K562 (cell line): ENCODE data around the gene SLC4A1.

ENCODE experiments used
- BRCA1 ChIP-seq, 2 experiments: fragments of 450-650 bp in 1 of 2; sonication (generic) in 1 of 2; formaldehyde crosslinking in 1 of 2; IDR thresholded peaks; 2 replicates each; pipeline versions ENCODE4 v1.5.0 to v1.6.1; 2017 to 2020; ENCODE audit warnings: mild to moderate bottlenecking in 1 of 2, missing genetic modification reagents in 1 of 2
- EGR1 ChIP-seq: fragments of 450-650 bp; conservative IDR thresholded peaks from 2 replicates; pipeline ENCODE4 v1.6.1; 2017; ENCODE audit warnings: mild to moderate bottlenecking
- ERF ChIP-seq: fragments of 450-650 bp; formaldehyde crosslinking; IDR thresholded peaks from 2 replicates; pipeline ENCODE4 v1.4.0; 2020; ENCODE audit warnings: mild to moderate bottlenecking, mixed read lengths
- POLR2A ChIP-seq: fragments of 450-650 bp; conservative IDR thresholded peaks from 2 replicates; pipeline ENCODE4 v1.6.1; 2016
- RBFOX2 ChIP-seq: fragments of 200-400 bp; formaldehyde crosslinking; IDR thresholded peaks from 2 replicates; pipeline ENCODE4 v1.6.1; 2017; ENCODE audit warnings: low read depth, mild to moderate bottlenecking, low read length, moderate library complexity
- TAF1 ChIP-seq: IDR thresholded peaks from 2 replicates; pipeline ENCODE4 v1.6.1; 2011; ENCODE audit warnings: mild to moderate bottlenecking, low read length, moderate library complexity; ENCODE audit not compliant: insufficient read depth, control insufficient read depth, severe bottlenecking; ENCODE audit errors: extremely low read depth
- ZNF217 ChIP-seq: sonication (generic); formaldehyde crosslinking; IDR thresholded peaks from 2 replicates; pipeline ENCODE4 v1.8.0; 2022; ENCODE audit warnings: mild to moderate bottlenecking, missing genetic modification reagents
- ZNF274 ChIP-seq: IDR thresholded peaks from 2 replicates; pipeline ENCODE4 v1.6.1; 2011; ENCODE audit warnings: low read depth, mild to moderate bottlenecking, low read length, moderate library complexity, borderline replicate concordance
- ZNF778 ChIP-seq: fragments of 450-650 bp; formaldehyde crosslinking; IDR thresholded peaks from 2 replicates; pipeline ENCODE4 v1.4.0; 2020; ENCODE audit warnings: mild to moderate bottlenecking, moderate library complexity
- ZNF830 ChIP-seq: fragments of 250-450 bp; sonication (Bioruptor Pico); IDR thresholded peaks from 2 replicates; pipeline ENCODE4 v1.5.0; 2021; ENCODE audit warnings: mild to moderate bottlenecking

DNA sequence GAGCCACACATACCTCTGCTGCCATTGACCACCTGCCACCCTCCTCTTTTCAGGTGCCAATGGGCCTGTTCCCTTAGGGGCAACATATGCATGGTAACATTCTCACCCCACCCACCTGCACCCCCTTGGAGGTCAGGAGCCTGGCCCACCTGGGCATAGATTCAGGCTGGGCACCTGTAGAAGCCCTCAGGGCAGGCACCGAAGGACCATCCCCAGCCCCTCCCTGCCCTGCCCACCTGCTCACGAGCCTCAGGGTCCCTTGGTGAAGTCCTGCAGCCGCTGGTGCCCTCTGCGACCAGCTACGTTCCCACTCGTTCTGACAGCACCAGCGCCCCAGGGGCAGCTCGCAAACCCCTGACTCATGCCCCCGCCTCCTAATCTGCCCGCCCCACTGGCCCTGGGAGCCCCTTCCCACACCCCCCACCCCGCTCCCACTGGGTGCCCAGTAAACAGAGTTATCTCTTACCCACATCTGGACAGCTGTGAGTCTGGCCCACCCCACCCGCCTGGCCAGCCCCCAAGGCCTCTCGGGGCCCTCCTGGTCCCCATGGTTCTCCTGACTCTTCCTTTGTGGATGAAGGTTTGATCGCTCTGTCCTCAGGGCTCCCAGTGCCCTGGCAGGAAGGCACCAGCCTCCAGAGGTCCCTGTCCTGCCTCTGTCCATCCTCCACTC is at the start of gene SLC4A1:
- no peak for TF ChIP-seq RBFOX2
- TF ChIP-seq TAF1: no peak
- no peak for TF ChIP-seq ZNF274
- TF ChIP-seq ZNF830 (CRISPR knock-in tag): no peak
- no peak for TF ChIP-seq POLR2A
- TF ChIP-seq BRCA1 (IDR thresholded peaks at IDR 0.05): no peak
- no peak for TF ChIP-seq BRCA1 (CRISPR knock-in tag; IDR thresholded peaks at IDR 0.05)
- TF ChIP-seq ERF (CRISPR knock-in tag): no peak
- TF ChIP-seq ZNF778 (CRISPR knock-in tag): no peak
- no peak for TF ChIP-seq EGR1
- no peak for TF ChIP-seq ZNF217
